ENCODE results near the gene UBE2H. TPM values are rescaled to one million over a fixed set of nuclear protein-coding genes. Genes with fewer than 3 reads are reported as not detected.
"Not testable (repeated sequence)": the region's sequence is repeated elsewhere in the genome, so short reads cannot be mapped to it uniquely, and the experiment has no call there.

UBE2H gene
- total RNA-seq, 1 donor from 2014 or later, result 33.8 TPM

DNA sequence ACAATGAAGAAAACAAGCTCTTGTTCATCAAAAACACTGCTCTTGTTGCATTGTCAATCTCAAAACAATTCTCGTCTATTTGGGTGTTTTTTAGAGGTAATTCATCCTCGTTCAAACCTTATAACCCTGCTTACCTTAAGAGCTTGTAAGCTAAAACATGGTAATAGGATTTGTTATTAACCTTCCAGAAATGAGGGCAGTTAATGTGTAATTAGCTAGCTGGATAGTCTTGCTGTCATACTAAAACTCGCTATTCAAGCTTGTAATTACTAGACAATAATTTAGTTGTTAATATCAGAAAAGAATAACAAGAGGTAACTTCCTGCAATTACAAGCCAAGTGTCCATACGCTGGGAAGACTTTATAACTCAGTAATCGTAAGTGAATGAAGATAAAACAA is 101.6 kb downstream of the UBE2H start:
- DNase-seq (ENCODE audit: low spot score) (no peak), ATAC-seq (peak; percentile 29)

DNA sequence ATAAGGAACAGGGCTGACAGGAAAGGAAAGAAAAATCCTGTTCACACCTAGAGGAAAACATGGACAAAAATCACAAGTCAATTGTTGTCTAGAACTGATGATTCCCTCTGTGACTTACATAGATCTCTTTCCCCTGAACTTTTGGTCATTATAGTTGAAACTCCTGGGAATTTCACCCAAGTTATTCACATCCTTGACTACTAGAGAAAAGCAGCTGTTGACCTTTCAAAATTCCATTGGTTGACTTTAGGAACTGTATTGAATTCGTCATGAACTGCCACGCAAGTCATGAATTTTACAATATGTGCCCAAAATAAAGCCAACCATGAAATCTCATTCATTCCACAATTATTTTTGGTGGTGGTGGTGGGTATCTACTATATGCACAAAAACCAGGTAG is 104.3 kb downstream of the UBE2H start:
- no peak for ATAC-seq
- DNase-seq (ENCODE audit: low spot score), result no peak

DNA sequence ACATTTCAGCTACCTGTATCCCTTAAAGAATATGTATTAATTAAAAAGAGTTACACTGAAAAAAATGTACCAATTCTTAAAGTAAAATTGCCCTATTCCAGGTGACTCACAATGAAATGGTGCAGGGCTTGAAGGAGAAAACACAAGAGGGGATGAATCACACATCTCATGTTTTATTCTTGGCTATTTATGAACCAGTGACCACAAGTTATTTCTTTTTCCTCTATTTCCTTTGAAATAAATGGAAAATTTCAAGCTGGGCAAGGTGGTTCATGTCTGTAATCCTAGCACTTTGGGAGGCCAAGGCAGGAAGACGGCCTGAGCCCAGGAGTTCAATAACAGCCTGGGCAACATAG is 106.8 kb downstream of the UBE2H start:
- DNase-seq (ENCODE audit: low spot score) (no peak), ATAC-seq (no peak)

DNA sequence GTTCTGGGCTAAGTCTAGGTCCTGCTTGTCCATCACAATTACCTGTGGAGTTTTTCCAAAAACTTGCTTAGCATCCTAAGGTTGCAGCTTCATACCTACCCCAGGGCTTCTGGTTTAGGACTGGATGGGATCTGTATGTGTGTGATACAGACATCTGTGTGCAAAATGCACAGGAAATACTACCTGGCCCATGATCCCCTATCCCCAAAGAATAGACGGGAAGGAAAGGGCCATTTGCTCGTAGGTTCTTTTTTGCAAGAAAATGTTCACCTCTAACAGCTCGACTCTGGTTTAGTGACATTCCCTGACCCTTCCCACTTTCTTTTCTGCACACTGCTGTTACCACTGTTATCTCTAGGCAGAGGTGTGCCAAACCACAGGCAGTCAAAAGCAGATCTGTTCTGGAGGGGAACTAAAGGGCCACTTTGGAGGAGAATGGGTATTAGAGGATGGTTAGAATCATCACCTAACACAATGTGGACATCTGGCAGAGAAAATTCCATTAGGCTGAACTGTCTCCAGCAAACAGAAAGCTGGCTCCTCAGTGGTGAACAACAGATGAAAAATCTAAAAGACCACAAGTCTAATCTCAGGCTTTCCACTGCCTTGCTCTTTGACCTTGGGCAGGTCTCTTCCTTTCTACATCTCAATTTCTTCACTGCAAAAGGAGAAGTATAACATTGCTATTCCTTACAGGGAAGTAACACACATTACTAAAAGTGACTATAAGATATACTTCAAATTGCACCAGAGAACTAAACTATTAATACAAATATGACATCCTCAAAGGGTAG is 107.4 kb downstream of the UBE2H start:
- DNase-seq (ENCODE audit: low spot score) (no peak), ATAC-seq (peak; percentile 19)

DNA sequence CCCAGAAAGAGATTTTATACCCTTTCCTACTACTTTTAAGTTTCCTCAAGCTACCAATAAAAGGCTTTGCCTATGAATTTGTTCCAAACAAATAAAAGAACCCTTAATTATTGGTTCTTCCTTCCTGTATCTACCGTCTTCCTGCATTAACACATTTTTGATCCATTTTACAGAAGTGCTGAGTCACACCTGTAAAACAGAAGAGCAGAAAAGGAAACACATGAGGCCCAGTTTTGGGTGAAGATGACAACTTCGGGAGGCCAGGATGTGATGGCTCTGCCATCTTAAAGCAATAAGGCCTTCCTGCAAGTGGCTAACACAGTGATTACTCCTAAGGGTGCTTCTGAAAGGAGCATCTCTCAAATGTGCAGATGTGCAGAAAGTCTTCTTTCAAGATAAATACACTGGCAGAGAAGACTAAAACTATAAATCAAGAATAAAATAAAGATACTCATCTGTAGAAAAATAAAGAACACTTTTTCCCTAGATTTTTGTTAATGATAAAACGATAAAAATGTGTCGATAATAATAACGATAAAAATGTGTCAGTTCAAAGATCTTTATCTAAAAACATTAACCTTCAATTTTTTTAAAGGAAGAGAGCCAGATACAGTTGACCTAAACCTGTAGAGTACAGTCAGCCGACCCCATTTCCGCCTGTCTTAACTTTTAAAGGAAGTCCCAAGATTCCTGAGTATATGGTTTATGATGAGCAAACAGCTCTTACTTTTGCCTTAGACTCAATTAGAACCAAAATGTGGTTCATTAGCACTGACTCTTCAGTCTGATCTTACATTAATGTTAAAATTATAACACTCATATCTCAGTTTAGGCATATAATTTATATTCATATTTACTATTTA is 108.6 kb downstream of the UBE2H start:
- DNase-seq (ENCODE audit: low spot score) (no peak), ATAC-seq (no peak)

DNA sequence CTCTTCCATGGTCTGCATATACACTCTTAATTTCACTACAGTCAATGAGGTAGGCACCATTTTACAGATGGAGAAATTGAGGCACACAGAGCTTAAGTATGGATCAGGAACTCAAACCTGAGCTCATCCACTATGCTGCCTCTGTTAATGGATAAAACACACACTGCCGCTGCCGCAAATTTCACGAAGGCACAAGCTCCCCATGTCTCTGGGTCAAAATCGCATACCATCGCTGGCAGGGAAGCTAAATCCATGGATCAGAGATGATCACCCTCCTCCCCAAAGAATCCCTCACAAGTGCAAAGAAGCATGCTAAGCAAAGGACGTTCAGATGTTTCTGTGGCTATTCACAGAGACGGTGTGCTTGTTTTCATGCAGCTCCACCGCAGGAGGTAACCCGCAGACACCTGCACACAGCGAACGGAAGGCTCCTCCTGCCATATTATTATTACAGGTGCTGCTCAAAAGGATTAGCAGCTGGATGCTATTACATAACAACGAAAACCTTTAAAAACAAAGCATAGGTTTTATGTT is 109.3 kb downstream of the UBE2H start:
- ATAC-seq (no peak), DNase-seq (ENCODE audit: low spot score) (no peak)

DNA sequence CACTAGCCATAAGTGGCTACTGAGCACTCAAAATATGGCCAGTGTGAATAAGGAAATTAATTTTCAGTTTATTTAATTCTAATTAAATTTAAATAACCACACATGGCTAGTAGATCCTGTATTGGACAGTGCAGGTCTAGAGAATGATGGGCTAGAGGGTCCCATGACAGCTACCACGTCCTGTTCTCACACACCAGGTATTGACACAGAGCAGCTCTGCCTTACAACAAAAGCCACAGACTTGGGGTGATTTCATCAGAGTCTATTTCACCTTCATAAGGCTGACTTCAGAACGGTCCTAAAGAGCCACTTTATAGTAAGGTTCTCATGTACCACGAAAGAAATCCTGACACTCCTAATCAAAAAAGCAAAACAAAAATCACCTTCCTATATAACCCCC is 111.3 kb downstream of the UBE2H start:
- DNase-seq (ENCODE audit: low spot score) (no peak), ATAC-seq (no peak)

DNA sequence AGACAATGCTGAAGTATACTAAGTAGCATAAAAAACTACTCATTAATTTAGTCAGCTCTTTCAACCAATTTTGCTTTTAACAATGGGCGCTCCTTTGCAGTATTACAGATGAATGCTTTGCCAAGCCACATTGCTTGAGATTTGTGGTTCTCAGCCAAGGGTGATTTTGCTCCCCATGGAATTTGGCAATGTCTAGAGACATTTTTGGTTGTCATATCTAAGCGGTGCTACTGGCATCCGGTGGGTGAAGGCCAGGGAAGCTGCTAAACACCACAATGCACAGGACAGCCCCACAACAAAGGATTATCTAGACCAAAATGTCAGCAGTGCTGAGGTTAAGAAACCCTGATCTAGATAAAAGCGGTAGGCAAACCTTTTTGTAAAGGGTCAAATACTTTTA is 112.0 kb downstream of the UBE2H start:
- DNase-seq (ENCODE audit: low spot score) (no peak), ATAC-seq (peak; percentile 15)

DNA sequence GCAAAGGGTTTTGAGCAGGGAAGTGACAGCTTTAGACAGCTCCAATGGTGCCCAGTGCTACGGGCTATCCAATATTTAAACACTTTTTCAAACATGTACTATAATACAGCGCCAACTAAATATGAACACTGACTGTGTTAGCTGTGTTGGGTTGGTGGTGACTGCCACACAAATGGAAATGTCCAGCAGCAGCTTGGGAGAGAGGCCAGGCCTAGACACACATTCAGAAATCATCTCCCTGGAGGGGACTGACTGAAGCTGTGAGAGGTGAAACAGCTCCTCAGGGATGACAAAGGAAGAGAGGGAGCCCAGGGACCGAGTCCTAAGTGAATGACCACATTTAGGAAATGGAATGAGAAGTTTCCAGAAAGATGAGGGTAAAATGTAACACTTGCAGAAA is 115.8 kb downstream of the UBE2H start:
- ATAC-seq (no peak), DNase-seq (ENCODE audit: low spot score) (no peak)

DNA sequence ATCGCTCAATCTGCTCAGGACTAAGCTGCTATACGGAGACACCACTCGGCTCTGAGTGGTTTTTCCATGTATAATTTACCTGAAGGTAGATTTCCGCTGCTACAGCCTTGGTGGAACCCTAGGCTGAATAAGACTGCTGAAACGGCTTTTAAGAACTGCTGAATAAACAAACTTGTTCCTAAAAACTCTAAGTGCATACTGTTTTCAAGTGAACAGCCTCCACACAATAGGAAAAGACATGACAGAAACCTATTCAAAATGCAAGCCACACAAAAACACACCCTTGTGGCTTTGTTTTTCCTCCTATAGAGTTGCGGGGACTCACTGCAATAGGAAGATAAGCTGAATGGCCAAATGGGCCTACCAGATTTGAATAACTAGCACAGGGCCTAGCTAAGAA is 117.2 kb downstream of the UBE2H start:
- no peak for DNase-seq (ENCODE audit: low spot score)
- ATAC-seq, result no peak

DNA sequence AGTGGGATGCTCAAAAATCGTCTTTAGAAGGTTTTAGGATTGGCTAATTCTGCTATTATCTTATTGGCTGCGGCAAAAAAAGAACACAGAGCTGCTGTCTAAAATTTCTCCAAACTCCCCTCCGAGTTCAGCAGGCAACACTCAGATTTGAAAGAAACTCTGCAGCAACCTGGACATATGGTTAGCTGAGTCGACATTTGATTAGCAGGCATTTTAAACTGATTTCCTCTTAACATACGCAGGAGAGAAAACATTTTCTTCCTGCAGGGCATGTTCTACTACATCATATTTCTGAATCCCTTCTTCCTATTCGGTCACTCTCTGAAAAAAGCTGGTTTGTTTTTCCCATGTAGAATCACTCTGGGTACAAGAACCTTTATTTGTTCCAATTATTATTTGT is 119.4 kb downstream of the UBE2H start:
- ATAC-seq; DNase-seq (ENCODE audit: low spot score): not testable (repeated sequence)

DNA sequence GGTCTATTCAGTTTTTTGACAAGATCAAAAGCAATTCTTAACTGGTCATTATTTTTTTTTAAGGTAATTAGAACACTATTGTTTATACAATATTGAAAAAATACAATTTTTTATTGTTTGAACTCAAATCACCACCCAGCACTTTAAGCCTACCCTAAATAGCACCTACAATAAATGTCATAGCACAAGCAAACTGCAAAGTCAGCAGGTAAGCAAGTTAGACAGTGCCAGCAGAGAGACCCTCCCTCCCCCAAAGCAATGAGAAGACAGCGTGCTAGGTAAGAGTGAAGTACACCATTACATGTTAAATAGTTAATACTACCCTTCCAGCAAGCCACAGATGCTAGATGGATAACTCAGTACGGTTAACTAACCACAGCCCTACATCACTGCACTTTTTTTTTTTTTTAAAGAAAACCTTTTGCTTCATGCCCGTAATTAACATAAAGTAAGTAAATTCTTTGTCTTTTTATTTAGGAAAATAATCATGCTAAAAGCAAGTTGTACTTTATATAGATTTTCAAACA is 120.0 kb downstream of the UBE2H start:
- no peak for ATAC-seq
- DNase-seq (ENCODE audit: low spot score), result no peak

DNA sequence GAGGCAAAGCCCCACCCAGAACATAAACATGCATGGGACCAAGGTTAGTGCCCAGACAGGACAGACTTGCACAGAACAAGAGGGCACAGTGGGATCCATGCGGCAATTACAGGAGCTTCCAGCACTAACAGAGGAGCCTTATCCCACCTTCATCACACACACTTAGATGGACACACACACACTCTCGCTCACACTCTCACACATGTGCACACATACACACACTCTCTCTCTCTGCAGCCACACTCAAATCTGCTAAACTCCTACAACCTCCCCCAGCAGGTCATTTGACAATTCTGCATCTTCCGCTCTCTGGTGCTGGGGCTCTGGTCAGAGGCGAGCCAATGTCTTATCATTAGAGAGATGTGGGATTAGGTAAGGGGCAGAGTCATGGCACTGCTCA is 120.5 kb downstream of the UBE2H start:
- ATAC-seq (no peak), DNase-seq (ENCODE audit: low spot score) (no peak)

DNA sequence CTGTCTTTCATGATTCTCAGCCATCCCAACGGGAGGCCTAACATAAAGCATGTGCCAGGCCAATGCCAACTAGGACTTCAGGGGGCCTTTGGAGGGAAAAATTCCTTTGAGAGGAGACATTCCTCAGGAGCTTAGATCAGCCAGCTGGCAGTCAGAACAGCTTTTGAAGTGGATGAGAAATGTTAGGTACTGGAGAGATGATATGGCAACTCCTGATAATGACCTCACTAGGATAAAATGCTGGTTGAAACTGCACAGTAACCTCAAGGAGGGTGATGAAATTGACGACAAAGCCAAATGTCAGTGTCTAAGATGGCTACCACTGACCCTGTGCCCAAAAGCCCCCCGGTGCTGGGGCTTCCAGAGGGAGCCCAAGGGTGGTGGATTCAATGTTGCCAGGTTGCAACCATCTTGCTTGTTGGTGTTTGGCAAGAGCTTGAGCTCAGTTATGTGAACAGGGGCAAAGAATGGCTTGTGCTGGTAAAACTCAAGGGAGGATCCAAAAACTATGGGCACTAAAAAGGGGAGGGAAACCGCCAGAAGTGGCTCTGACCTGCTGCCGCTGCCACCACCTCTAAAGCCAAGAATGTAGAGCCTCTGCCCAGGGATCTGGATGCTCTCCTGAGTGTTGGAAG is 121.2 kb downstream of the UBE2H start:
- ATAC-seq (no peak), DNase-seq (ENCODE audit: low spot score) (peak; percentile 33)

DNA sequence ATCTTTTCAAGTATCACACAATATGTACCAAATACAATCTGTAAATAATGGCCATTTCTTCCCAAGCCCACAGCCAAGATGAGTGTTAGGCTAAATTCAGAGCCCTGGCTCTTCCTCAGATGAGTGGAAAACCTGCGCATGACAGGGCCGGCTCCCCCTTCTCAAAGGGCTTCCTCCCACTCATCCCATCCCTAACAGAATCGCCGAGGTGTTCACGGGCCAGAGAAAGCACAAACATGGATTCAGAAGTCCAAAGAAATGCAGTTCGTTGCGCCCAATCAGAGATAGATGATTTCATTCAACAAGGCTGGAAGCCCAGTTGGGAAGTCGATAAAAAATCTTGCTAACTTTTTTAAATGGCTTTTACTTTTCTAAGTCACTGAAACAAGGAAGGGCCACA is 121.8 kb downstream of the UBE2H start:
- DNase-seq (ENCODE audit: low spot score) (peak; percentile 39), ATAC-seq (no peak)

DNA sequence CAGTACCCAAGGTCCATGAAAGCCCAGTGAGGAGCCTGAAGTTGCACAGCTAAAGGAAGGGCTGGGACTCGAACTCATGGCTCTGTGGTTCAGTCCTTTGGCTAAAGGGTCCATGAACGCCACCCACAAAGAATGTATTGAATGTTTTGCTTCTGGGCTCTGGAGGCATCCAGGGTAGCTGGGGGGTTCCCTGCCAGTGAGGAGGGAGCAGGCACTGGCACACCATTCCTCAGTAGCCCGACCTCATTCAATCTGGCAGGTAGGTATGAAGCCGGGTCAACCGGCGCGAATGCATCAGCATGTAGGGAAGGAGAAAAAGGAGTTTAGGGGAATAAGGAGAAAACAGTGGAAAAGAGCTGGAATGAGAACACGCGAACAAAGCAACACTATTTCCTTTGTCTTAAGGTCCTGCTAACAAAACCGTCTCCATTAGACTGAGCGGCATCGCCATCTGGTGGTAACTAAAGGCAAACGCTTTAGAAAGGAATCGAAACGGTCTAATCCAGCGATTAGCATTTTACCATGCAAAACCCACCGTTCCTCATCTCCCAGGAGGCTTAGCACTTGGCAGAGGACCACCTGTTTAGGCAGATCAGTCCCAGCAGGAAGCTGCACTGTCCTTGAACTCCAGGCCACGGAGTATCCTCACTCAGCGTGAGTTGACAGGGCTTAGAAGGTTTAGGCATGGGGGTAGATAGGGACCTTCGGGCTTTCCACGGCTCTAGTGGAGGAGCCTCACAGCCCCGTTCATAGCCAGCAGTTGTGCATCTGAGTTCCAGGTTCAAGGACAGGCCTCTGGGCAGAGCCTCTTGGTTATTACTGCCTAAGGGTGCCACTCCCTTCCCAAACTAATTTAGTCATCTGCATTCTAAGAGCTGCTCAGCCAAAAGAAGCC is 122.8 kb downstream of the UBE2H start:
- peak; percentile 63 for ATAC-seq
- peak; percentile 66 for DNase-seq (ENCODE audit: low spot score)

DNA sequence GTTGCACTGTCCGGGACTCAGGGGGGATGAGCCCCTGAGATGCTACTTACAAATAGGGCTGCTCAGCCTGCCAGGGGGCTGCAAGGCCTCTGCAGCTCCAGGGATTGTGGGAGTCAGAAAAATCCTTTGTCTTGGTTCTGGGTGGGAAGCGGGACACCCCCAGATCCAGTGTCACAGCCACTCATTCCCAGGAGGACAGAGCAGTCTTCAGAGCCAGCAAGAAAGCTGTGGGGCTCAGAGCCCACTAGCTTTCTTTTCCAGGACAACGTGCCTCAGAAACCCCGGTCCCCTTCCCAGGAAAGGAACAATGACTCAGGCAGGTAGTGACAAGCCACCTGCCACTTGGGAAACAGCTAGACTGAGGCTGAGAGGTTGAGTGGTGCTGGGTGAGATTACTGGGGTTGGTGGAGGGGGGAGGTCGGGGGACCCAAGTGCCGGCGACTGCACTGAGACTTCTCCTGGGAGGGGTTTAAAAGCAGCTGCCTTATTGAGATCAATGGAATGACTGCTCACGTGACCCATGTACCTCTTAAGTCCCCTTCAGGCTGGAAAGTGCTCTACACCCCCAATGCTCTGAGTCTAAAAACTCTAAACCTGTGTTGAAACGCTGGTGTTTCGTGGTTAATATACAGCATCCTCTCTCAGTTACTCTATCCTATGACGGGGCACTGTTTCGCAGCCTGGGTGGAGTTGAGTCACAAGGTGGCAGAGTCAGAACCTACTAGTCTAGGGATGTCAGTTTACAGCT is 123.6 kb downstream of the UBE2H start:
- no peak for ATAC-seq

DNA sequence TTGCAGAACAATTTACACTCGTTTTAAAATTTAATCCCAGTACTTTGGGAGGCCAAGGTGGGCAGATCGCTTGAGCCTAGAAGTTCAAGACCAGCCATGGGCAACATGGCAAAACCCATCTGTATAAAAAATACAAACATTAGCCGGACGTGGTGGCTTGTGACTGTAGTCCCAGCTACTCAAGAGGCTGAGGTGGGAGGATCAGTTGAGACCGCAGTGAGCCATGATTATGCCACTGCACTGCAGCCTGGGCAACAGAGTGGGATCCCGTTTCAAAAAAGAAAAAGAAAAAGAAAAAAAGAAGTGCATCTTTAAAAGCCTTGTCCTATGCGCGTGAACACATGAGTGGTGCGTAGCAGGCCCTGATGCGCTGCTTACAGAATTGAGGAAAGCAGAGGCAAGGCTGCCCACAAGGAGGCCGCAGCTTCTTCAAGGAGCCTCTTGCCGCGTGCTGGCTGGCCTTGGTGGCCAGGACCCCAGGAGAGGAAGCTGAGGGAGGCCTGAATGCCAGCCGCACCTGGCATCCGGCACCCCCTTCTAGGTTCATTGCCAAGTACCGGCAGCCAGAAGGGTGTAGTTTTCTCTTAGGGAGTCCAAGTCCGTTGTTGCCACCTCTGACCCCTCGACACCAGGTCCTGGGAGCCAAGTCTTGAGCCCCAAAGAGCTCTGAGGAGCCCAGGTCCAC is 124.5 kb downstream of the UBE2H start:
- ATAC-seq (no peak), DNase-seq (ENCODE audit: low spot score) (peak; percentile 37)

More for the DNA sequence above, 123.6 kb downstream of the UBE2H start:
- no peak for DNase-seq (ENCODE audit: low spot score)

DNA sequence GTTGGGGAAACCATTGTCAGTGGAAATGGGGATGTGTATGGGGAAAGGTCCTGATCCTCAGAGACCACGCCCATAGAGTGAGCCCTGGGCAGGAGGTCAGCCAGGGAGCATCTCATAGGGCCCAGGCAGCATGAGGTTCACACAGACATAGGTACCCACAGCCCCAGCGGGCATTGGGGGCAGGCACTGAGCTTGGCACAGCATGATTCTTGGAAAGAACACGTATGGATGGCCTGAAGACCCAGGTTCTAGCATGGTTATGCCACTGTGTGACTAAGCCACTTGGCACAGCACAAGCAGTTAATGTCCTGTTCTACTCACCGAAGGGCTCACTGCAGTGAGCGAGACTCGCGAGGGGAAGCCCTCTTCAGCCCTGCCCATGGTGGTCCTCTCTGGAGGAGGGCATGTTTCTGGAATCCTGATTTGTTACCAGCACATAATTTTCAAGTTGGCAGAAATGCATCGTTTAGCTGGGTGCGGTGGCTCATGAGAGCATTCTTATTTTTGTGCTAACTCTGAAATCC is 125.2 kb downstream of the UBE2H start:
- ATAC-seq, result no peak
- DNase-seq (ENCODE audit: low spot score), result peak; percentile 42

Data from left lobe of liver (tissue), 2 donors.